A673 (cell line): ENCODE results near the gene BBX.

Experiments used
- CTCF ChIP-seq: fragments of 300-800, 200-600 bp; sonication (generic); conservative IDR thresholded peaks from 2 replicates; pipeline ENCODE4 v1.5.1; 2017; ENCODE audit warnings: low read depth, mild to moderate bottlenecking, antibody characterized with exemption, low read length, moderate library complexity, mixed read lengths
- EZH2 ChIP-seq: fragments of 200-600 bp; sonication (generic); IDR thresholded peaks from 2 replicates; pipeline ENCODE4 v1.6.1; 2017; ENCODE audit warnings: borderline replicate concordance, low read depth, mild to moderate bottlenecking, mixed read lengths, antibody characterized with exemption, low read length; ENCODE audit not compliant: poor library complexity, severe bottlenecking

- TF ChIP-seq CTCF (no peak), EZH2 (no peak)
These were observed 72.1 kb downstream of the BBX start for GRCh38 chr3:107594870-107595269.
